Breast epithelium (tissue), 3 donors: ENCODE results near the gene OR2J3.

ENCODE experiments used
- CTCF ChIP-seq, 3 donors: fragments of 450-650 bp; IDR thresholded peaks; one replicate each; pipeline ENCODE4 v1.5.1; 2016 to 2017; ENCODE audit warnings: antibody characterized with exemption in 3 of 3, mild to moderate bottlenecking in 3 of 3, moderate library complexity in 3 of 3
- POLR2A ChIP-seq: fragments of 450-650 bp; IDR thresholded peaks from one replicate; pipeline ENCODE4 v1.6.1; 2016; ENCODE audit warnings: antibody characterized with exemption, mild to moderate bottlenecking, moderate library complexity

- no peak for TF ChIP-seq CTCF (IDR thresholded peaks at IDR 0.05)
- TF ChIP-seq POLR2A = no peak
These were observed 14.9 kb upstream of the OR2J3 start for GRCh38 chr6:29092957-29093356.
